ENCODE results near the gene SH3RF2. TPM values are rescaled to one million over a fixed set of nuclear protein-coding genes. Genes with fewer than 3 reads are reported as not detected.

SH3RF2 gene
- total and polyA plus RNA-seq, 2 donors (not counting 3 experiments of a cell fraction or from before 2014, with no cell fraction given): 0.54 to 0.84 TPM

- FAIRE-seq: no peak
- no peaks in the 10 kb centered on the region for H3K4me1 ChIP-seq (ENCODE audit: control insufficient read depth, extremely low read depth, insufficient read depth, low read length)
- H3K4me2 ChIP-seq (ENCODE audit: insufficient read depth, low read length): no peak overlapping the region
- no peak for TF ChIP-seq POLR2AphosphoS5 (IDR thresholded peaks at IDR 0.05; ENCODE audit: insufficient read depth, low read depth, low read length)
- TF ChIP-seq GATA2 (IDR thresholded peaks at IDR 0.05; ENCODE audit: insufficient read depth, insufficient read length, low read depth, low read length): no peak
- TF ChIP-seq POLR2A (IDR thresholded peaks at IDR 0.05; ENCODE audit: low read depth, low read length): no peak
- TF ChIP-seq MYC (IDR thresholded peaks at IDR 0.05; ENCODE audit: low read depth, low read length): no peak
- no peak for TF ChIP-seq CTCF (IDR thresholded peaks at IDR 0.05; ENCODE audit: extremely low read depth in 1 of 2, insufficient read depth in 1 of 2, low read depth in 1 of 2, low read length in 2 of 2)
- no peak for TF ChIP-seq MAX (IDR thresholded peaks at IDR 0.05; ENCODE audit: insufficient read depth, insufficient read length)
- TF ChIP-seq JUN (IDR thresholded peaks at IDR 0.05; ENCODE audit: borderline replicate concordance, insufficient read depth, insufficient read length, low read depth): no peak
- no peak for TF ChIP-seq EZH2 (IDR thresholded peaks at IDR 0.05; ENCODE audit: borderline replicate concordance, low read depth, low read length, severe bottlenecking)
- TF ChIP-seq FOS (IDR thresholded peaks at IDR 0.05; ENCODE audit: borderline replicate concordance, insufficient read depth, low read length): no peak
- dilution Hi-C loops (cut with MboI; ENCODE audit: extremely low pct_ligation_motif_present, low sequenced_read_pairs) (no loop called here), intact Hi-C loops (cut with micrococcal nuclease) (no loop called here)
- no peak overlapping the region for H3K27ac ChIP-seq (ENCODE audit: insufficient read depth, low read depth, low read length)
- POLR2A ChIA-PET: no interaction called here
- no peak for DNase-seq (ENCODE audit: low read depth, low spot score)
- H2AFZ ChIP-seq (ENCODE audit: low read depth, low read length): no peak overlapping the region
- no peaks in the 10 kb centered on the region for H3K27me3 ChIP-seq (ENCODE audit: control insufficient read depth in 2 of 2, insufficient read depth in 2 of 2, low read length in 2 of 2)
- no peak overlapping the region for H3K4me3 ChIP-seq (replicated peaks in 1 of 3; ENCODE audit: insufficient read depth in 1 of 3, low read depth in 1 of 3, low read length in 3 of 3)
- CTCF ChIA-PET: no interaction called here
- H3K36me3 ChIP-seq (ENCODE audit: control insufficient read depth in 2 of 2, extremely low read depth in 1 of 2, insufficient read depth in 2 of 2, low read length in 2 of 2): no peaks in the 10 kb centered on the region
- H3K79me2 ChIP-seq (ENCODE audit: control insufficient read depth, insufficient read depth, low read length): no peaks in the 10 kb centered on the region
- BruUV-seq (replicated peaks): no TSS peak
- H4K20me1 ChIP-seq (replicated peaks; ENCODE audit: control insufficient read depth, extremely low read depth, insufficient read depth, low read length): no peaks in the 10 kb centered on the region
- H3K9me3 ChIP-seq (replicated peaks; ENCODE audit: control insufficient read depth, insufficient read depth, low read length): no peaks in the 10 kb centered on the region
- H3K9me1 ChIP-seq (replicated peaks; ENCODE audit: control insufficient read depth, extremely low read depth, insufficient read depth, low read length): no peaks in the 10 kb centered on the region
- no peak overlapping the region for H3K9ac ChIP-seq (replicated peaks; ENCODE audit: extremely low read depth, insufficient read depth, low read length)
These were observed 66.1 kb downstream of the SH3RF2 start for GRCh38 chr5:146002491-146002890.
